ENCODE measurements around the gene TNRC18.

GRCh38 chr7:5374464-5374863 lies 49.2 kb downstream of the TNRC18 start:
- TF ChIP-seq MAX (IDR thresholded peaks at IDR 0.05), result no peak
- no peak for TF ChIP-seq USF1 (IDR thresholded peaks at IDR 0.05)
- TF ChIP-seq TAF1 (IDR thresholded peaks at IDR 0.05; ENCODE audit: low read depth), result no peak
- no peak for TF ChIP-seq YY1 (IDR thresholded peaks at IDR 0.05; ENCODE audit: low read depth)
- no peak for TF ChIP-seq CREB1 (IDR thresholded peaks at IDR 0.05; ENCODE audit: low read depth)
- TF ChIP-seq REST (IDR thresholded peaks at IDR 0.05; ENCODE audit: low read depth), result no peak
- no peak for TF ChIP-seq EGR1 (IDR thresholded peaks at IDR 0.05)
- no peak for TF ChIP-seq CEBPB (IDR thresholded peaks at IDR 0.05)
- TF ChIP-seq RAD21 (IDR thresholded peaks at IDR 0.05; ENCODE audit: low read depth), result no peak
- TF ChIP-seq NFIC (IDR thresholded peaks at IDR 0.05), result no peak

Measured in Ishikawa (cell line).